ENCODE measurements around the gene NFE2L3.

NFE2L3 gene

GRCh38 chr7:26127411-26127810 is 24.6 kb upstream of the NFE2L3 start:
- Histone ChIP-seq H3K4me2 (ENCODE audit: insufficient read depth, low read length) (no peak overlapping the region), H3K27ac (ENCODE audit: low read length) (no peak overlapping the region), H2AFZ (ENCODE audit: low read depth, low read length) (no peak overlapping the region), H3K27me3 (ENCODE audit: insufficient read depth, low read length, poor library complexity) (peaks cover 3% of the 10 kb centered on the region), H3K4me1 (ENCODE audit: insufficient read depth, low read length) (no peaks in the 10 kb centered on the region), H3K9ac (ENCODE audit: low read depth, low read length) (no peak overlapping the region), H3K9me3 (ENCODE audit: insufficient read depth, low read length, severe bottlenecking) (no peaks in the 10 kb centered on the region), H4K20me1 (ENCODE audit: insufficient read depth, low read length) (no peaks in the 10 kb centered on the region), H3K36me3 (ENCODE audit: insufficient read depth, low read length) (no peaks in the 10 kb centered on the region), H3K79me2 (ENCODE audit: insufficient read depth, low read length) (no peaks in the 10 kb centered on the region), H3K4me3 (ENCODE audit: low read depth in 1 of 2, low read length in 2 of 2) (no peak overlapping the region)
- no peak for DNase-seq
- TF ChIP-seq EZH2 (IDR thresholded peaks at IDR 0.05; ENCODE audit: borderline replicate concordance, low read depth, low read length, severe bottlenecking) (no peak), CTCF (IDR thresholded peaks at IDR 0.05; ENCODE audit: borderline replicate concordance, extremely low read depth, low read length, poor library complexity, severe bottlenecking) (no peak)
- no peak for ATAC-seq (ENCODE audit: insufficient read depth, low read depth)

- no peak overlapping the region for H2AFZ ChIP-seq (ENCODE audit: low read depth, low read length)
- no peaks in the 10 kb centered on the region for H3K36me3 ChIP-seq (ENCODE audit: insufficient read depth, low read length)
- no peaks in the 10 kb centered on the region for H4K20me1 ChIP-seq (ENCODE audit: insufficient read depth, low read length)
- ATAC-seq (ENCODE audit: insufficient read depth, low read depth) (no peak), DNase-seq (no peak)
- TF ChIP-seq EZH2 (IDR thresholded peaks at IDR 0.05; ENCODE audit: borderline replicate concordance, low read depth, low read length, severe bottlenecking), result no peak
- TF ChIP-seq CTCF (IDR thresholded peaks at IDR 0.05; ENCODE audit: borderline replicate concordance, extremely low read depth, low read length, poor library complexity, severe bottlenecking), result no peak
- no peaks in the 10 kb centered on the region for H3K4me1 ChIP-seq (ENCODE audit: insufficient read depth, low read length)
- H3K9me3 ChIP-seq (ENCODE audit: insufficient read depth, low read length, severe bottlenecking), result no peaks in the 10 kb centered on the region
- no peaks in the 10 kb centered on the region for H3K79me2 ChIP-seq (ENCODE audit: insufficient read depth, low read length)
- H3K4me2 ChIP-seq (ENCODE audit: insufficient read depth, low read length), result no peak overlapping the region
- H3K27ac ChIP-seq (ENCODE audit: low read length), result no peak overlapping the region
- H3K9ac ChIP-seq (ENCODE audit: low read depth, low read length), result no peak overlapping the region
- no peak overlapping the region for H3K4me3 ChIP-seq (ENCODE audit: low read depth in 1 of 2, low read length in 2 of 2)
- H3K27me3 ChIP-seq (ENCODE audit: insufficient read depth, low read length, poor library complexity), result peaks cover 6% of the 10 kb centered on the region
Measured at GRCh38 chr7:26131056-26131589, 20.9 kb upstream of the NFE2L3 start.

- H3K36me3 ChIP-seq (ENCODE audit: insufficient read depth, low read length), result no peaks in the 10 kb centered on the region
- H3K4me3 ChIP-seq (ENCODE audit: low read depth in 1 of 2, low read length in 2 of 2), result no peak overlapping the region
- peaks cover 3% of the 10 kb centered on the region for H3K27me3 ChIP-seq (ENCODE audit: insufficient read depth, low read length, poor library complexity)
- DNase-seq (no peak), ATAC-seq (ENCODE audit: insufficient read depth, low read depth) (no peak)
- H3K9me3 ChIP-seq (ENCODE audit: insufficient read depth, low read length, severe bottlenecking), result no peaks in the 10 kb centered on the region
- no peak overlapping the region for H3K9ac ChIP-seq (ENCODE audit: low read depth, low read length)
- no peak for TF ChIP-seq EZH2 (IDR thresholded peaks at IDR 0.05; ENCODE audit: borderline replicate concordance, low read depth, low read length, severe bottlenecking)
- no peak for TF ChIP-seq CTCF (IDR thresholded peaks at IDR 0.05; ENCODE audit: borderline replicate concordance, extremely low read depth, low read length, poor library complexity, severe bottlenecking)
- H3K4me1 ChIP-seq (ENCODE audit: insufficient read depth, low read length), result no peaks in the 10 kb centered on the region
- no peak overlapping the region for H3K4me2 ChIP-seq (ENCODE audit: insufficient read depth, low read length)
- H4K20me1 ChIP-seq (ENCODE audit: insufficient read depth, low read length), result no peaks in the 10 kb centered on the region
- no peak overlapping the region for H2AFZ ChIP-seq (ENCODE audit: low read depth, low read length)
- no peaks in the 10 kb centered on the region for H3K79me2 ChIP-seq (ENCODE audit: insufficient read depth, low read length)
- no peak overlapping the region for H3K27ac ChIP-seq (ENCODE audit: low read length)
Measured at GRCh38 chr7:26135076-26135475, 16.9 kb upstream of the NFE2L3 start.

GRCh38 chr7:26135551-26135950 is 16.4 kb upstream of the NFE2L3 start:
- no peak overlapping the region for H3K4me2 ChIP-seq (ENCODE audit: insufficient read depth, low read length)
- H3K36me3 ChIP-seq (ENCODE audit: insufficient read depth, low read length), result no peaks in the 10 kb centered on the region
- peaks cover 3% of the 10 kb centered on the region for H3K27me3 ChIP-seq (ENCODE audit: insufficient read depth, low read length, poor library complexity)
- no peaks in the 10 kb centered on the region for H3K9me3 ChIP-seq (ENCODE audit: insufficient read depth, low read length, severe bottlenecking)
- DNase-seq (no peak), ATAC-seq (ENCODE audit: insufficient read depth, low read depth) (no peak)
- H3K4me3 ChIP-seq (ENCODE audit: low read depth in 1 of 2, low read length in 2 of 2), result no peak overlapping the region
- no peak overlapping the region for H3K9ac ChIP-seq (ENCODE audit: low read depth, low read length)
- H3K4me1 ChIP-seq (ENCODE audit: insufficient read depth, low read length), result no peaks in the 10 kb centered on the region
- no peak overlapping the region for H2AFZ ChIP-seq (ENCODE audit: low read depth, low read length)
- no peaks in the 10 kb centered on the region for H3K79me2 ChIP-seq (ENCODE audit: insufficient read depth, low read length)
- TF ChIP-seq CTCF (IDR thresholded peaks at IDR 0.05; ENCODE audit: borderline replicate concordance, extremely low read depth, low read length, poor library complexity, severe bottlenecking) (no peak), EZH2 (IDR thresholded peaks at IDR 0.05; ENCODE audit: borderline replicate concordance, low read depth, low read length, severe bottlenecking) (no peak)
- no peak overlapping the region for H3K27ac ChIP-seq (ENCODE audit: low read length)
- no peaks in the 10 kb centered on the region for H4K20me1 ChIP-seq (ENCODE audit: insufficient read depth, low read length)

Data from DND-41 (cell line).